HG03439 (cell line): ENCODE measurements around the gene TMEM50A.
"Not testable (repeated sequence)": the region's sequence is repeated elsewhere in the genome, so short reads cannot be mapped to it uniquely, and the experiment has no call there.

Source experiments
- ATAC-seq: cut with Tn5 transposase; IDR thresholded peaks from one replicate; pipeline ENCODE4 v1.9.1; 2021; ENCODE audit warnings: mild to moderate bottlenecking, moderate library complexity; ENCODE audit not compliant: unreplicated experiment

The TMEM50A gene

GRCh38 chr1:25329950-25330349 lies 8.2 kb upstream of the TMEM50A start:
- not testable (repeated sequence) for ATAC-seq

- peak; percentile 17 for ATAC-seq
Observed at GRCh38 chr1:25336922-25337354, 1.2 kb upstream of the TMEM50A start.

- peak; percentile 43 for ATAC-seq
Observed at GRCh38 chr1:25337483-25338187, 499 bp upstream of the TMEM50A start.

GRCh38 chr1:25338986-25339385 lies 852 bp downstream of the TMEM50A start:
- ATAC-seq: no peak

GRCh38 chr1:25341746-25342145 lies 3.6 kb downstream of the TMEM50A start:
- no peak for ATAC-seq

GRCh38 chr1:25342846-25343245 lies 4.7 kb downstream of the TMEM50A start:
- no peak for ATAC-seq

GRCh38 chr1:25343872-25344271 lies 5.7 kb downstream of the TMEM50A start:
- no peak for ATAC-seq

GRCh38 chr1:25347556-25347955 lies 9.4 kb downstream of the TMEM50A start:
- ATAC-seq: no peak

GRCh38 chr1:25349606-25350005 lies 11.5 kb downstream of the TMEM50A start:
- ATAC-seq: no peak

GRCh38 chr1:25355841-25356395 lies 17.8 kb downstream of the TMEM50A start:
- no peak for ATAC-seq

- ATAC-seq: no peak
Observed at GRCh38 chr1:25356441-25356840, 18.3 kb downstream of the TMEM50A start.

GRCh38 chr1:25356848-25357247 lies 18.7 kb downstream of the TMEM50A start:
- no peak for ATAC-seq

GRCh38 chr1:25360596-25361581 lies 22.8 kb downstream of the TMEM50A start:
- no peak for ATAC-seq

- no peak for ATAC-seq
Observed at GRCh38 chr1:25361901-25362300, 23.8 kb downstream of the TMEM50A start.

GRCh38 chr1:25362634-25363559 lies 24.8 kb downstream of the TMEM50A start:
- ATAC-seq: not testable (repeated sequence)

GRCh38 chr1:25369241-25369640 lies 31.1 kb downstream of the TMEM50A start:
- ATAC-seq: no peak

- not testable (repeated sequence) for ATAC-seq
Observed at GRCh38 chr1:25369691-25370271, 31.6 kb downstream of the TMEM50A start.

GRCh38 chr1:25371757-25372156 lies 33.6 kb downstream of the TMEM50A start:
- not testable (repeated sequence) for ATAC-seq

- ATAC-seq: not testable (repeated sequence)
Observed at GRCh38 chr1:25378367-25378766, 40.2 kb downstream of the TMEM50A start.

GRCh38 chr1:25382543-25382942 lies 44.4 kb downstream of the TMEM50A start:
- ATAC-seq: not testable (repeated sequence)
